Caco-2 (cell line): ENCODE results near the gene SMIM15. TPM values are rescaled to one million over a fixed set of nuclear protein-coding genes. Genes with fewer than 3 reads are reported as not detected.

Experiments used
- Bru-seq: library from RNA; stranded (reverse); fragments of 400-500 nt; gene quantifications from one replicate; lab custom pipeline; 2021; lab: Mats Ljungman, UMichigan
- BruChase-seq, 2 experiments: library from RNA; stranded (reverse); fragments of 400-500 nt; gene quantifications; one replicate each; lab custom pipeline; 2021; lab: Mats Ljungman, UMichigan
- BruUV-seq: library from RNA; stranded (reverse); fragments of 400-500 nt; replicated peaks from 2 replicates; lab custom pipeline; 2021; lab: Mats Ljungman, UMichigan
- CTCF ChIA-PET: fragments of 300-600 bp; sonication (Branson Sonifier 250); formaldehyde crosslinking; loops from one replicate; lab custom pipeline; 2022; ENCODE audit warnings: antibody characterized with exemption; lab: Charles Lee
- POLR2A ChIA-PET: fragments of 300-600 bp; sonication (Branson Sonifier 250); formaldehyde crosslinking; loops from one replicate; lab custom pipeline; 2022; ENCODE audit warnings: antibody characterized with exemption; lab: Charles Lee
- DNase-seq, 2 experiments: peaks; one replicate each; pipeline versions ENCODE4 v3.0.0 to v3.0.0-alpha.2; 2020 to 2022
- H3K27me3 ChIP-seq: replicated peaks from 2 replicates; pipeline ENCODE4 v1.6.0; 2011; ENCODE audit warnings: low read length; ENCODE audit not compliant: control insufficient read depth, insufficient read depth
- H3K36me3 ChIP-seq: 2 replicates; pipeline ENCODE4 v1.5.1; 2011; ENCODE audit warnings: low read length; ENCODE audit not compliant: control insufficient read depth, insufficient read depth
- H3K4me1 ChIP-seq: fragments of 250-450 bp; sonication (Bioruptor Pico); 2 replicates; pipeline ENCODE4 v1.5.1; 2020; ENCODE audit warnings: mild to moderate bottlenecking
- H3K4me3 ChIP-seq: 2 replicates; pipeline ENCODE4 v1.5.1; 2011; ENCODE audit warnings: low read depth, mild to moderate bottlenecking, control low read depth, low read length
- H3K9me3 ChIP-seq: fragments of 250-450 bp; sonication (Bioruptor Pico); 2 replicates; pipeline ENCODE4 v1.5.1; 2020; ENCODE audit warnings: mild to moderate bottlenecking, moderate library complexity
- H3K27ac Mint-ChIP-seq: one replicate; pipeline ENCODE4 v1.8.0; 2022; ENCODE audit warnings: mixed read lengths; ENCODE audit not compliant: unreplicated experiment
- H3K27me3 Mint-ChIP-seq: one replicate; pipeline ENCODE4 v1.8.0; 2022; ENCODE audit warnings: mixed read lengths; ENCODE audit not compliant: insufficient read depth, unreplicated experiment
- H3K36me3 Mint-ChIP-seq: one replicate; pipeline ENCODE4 v1.8.0; 2022; ENCODE audit warnings: mild to moderate bottlenecking, mixed read lengths; ENCODE audit not compliant: insufficient read depth, unreplicated experiment
- H3K4me1 Mint-ChIP-seq: one replicate; pipeline ENCODE4 v1.8.0; 2022; ENCODE audit warnings: low read depth, mixed read lengths; ENCODE audit not compliant: unreplicated experiment
- H3K4me3 Mint-ChIP-seq: one replicate; pipeline ENCODE4 v1.8.0; 2022; ENCODE audit warnings: mild to moderate bottlenecking, moderate library complexity, mixed read lengths; ENCODE audit not compliant: unreplicated experiment
- H3K9me3 Mint-ChIP-seq: one replicate; pipeline ENCODE4 v1.8.0; 2022; ENCODE audit warnings: mixed read lengths; ENCODE audit not compliant: unreplicated experiment
- intact Hi-C: fragments of 100-400 bp; cut with micrococcal nuclease; formaldehyde crosslinking; loops from one replicate; pipeline ENCODE4 v1.10.0; 2022; ENCODE audit not compliant: unreplicated experiment
- long read RNA-seq: library from polyadenylated mRNA; stranded (forward); transcript quantifications from one replicate; pipeline ENCODE4 v2.0.0, GENCODE V29; 2022
- total RNA-seq: library from RNA; stranded (reverse); gene quantifications from 2 replicates; pipeline ENCODE4 v1.2.3, GENCODE V29; 2022
- TF ChIP-seq, protein P1 (sequence below), 2 experiments: fragments of 200-600 bp in 1 of 2; IDR thresholded peaks; 1 replicate in 1 of 2; 2 replicates in 1 of 2; pipeline versions ENCODE4 v1.5.1 to v1.8.0; 2011 to 2022; ENCODE audit warnings: antibody characterized with exemption in 1 of 2, control low read depth in 1 of 2, inconsistent platforms in 1 of 2, low read depth in 1 of 2, low read length in 1 of 2, mild to moderate bottlenecking in 1 of 2, moderate library complexity in 1 of 2; ENCODE audit not compliant: insufficient read depth in 1 of 2, severe bottlenecking in 1 of 2, unreplicated experiment in 1 of 2

SMIM15 gene, protein sequence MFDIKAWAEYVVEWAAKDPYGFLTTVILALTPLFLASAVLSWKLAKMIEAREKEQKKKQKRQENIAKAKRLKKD
- total RNA-seq (57.7 and 59.7 TPM in 2 replicates), Bru-seq, nascent RNA (percentile 97 among the genes with signal in this experiment), BruChase-seq, experiment 1, labeled RNA remaining after a 2-hour chase (percentile 99 among the genes with signal in this experiment), BruChase-seq, experiment 2, labeled RNA remaining after a 6-hour chase (percentile 98 among the genes with signal in this experiment)
- long read RNA-seq, transcript SMIM15-201 (3 exons, 2,889 nt), result major isoform, 178 of 185 reads
- long read RNA-seq, partial matches to known transcripts, result 1 of 185 reads
- long read RNA-seq, other reads (novel, unspliced or antisense), result 5 of 185 reads

GRCh38 chr5:61162010-61162831, at the start of gene SMIM15:
TSS of gene SMIM15 (minus strand) at chr5:61162468. CDS start at chr5:61160171, 2,297 bp downstream.
- H3K4me1 Mint-ChIP-seq, result peaks cover 8% of the 10 kb centered on the region
- H3K27me3 ChIP-seq, result no peaks in the 10 kb centered on the region
- peak within 1 kb of the TSS; percentile 90 for H3K4me3 Mint-ChIP-seq
- H3K27ac Mint-ChIP-seq, result peak within 1 kb of the TSS; percentile 97
- no peaks in the 10 kb centered on the region for H3K27me3 Mint-ChIP-seq
- intact Hi-C loops, result loop anchor here (1.0 to 10.0 kb wide), 7 partner anchors 107 to 773 kb away; partner anchors contain the start of genes ERCC8 and NDUFAF2
- H3K4me3 ChIP-seq, result peak within 1 kb of the TSS; percentile 87
- TF ChIP-seq, protein P1, sequence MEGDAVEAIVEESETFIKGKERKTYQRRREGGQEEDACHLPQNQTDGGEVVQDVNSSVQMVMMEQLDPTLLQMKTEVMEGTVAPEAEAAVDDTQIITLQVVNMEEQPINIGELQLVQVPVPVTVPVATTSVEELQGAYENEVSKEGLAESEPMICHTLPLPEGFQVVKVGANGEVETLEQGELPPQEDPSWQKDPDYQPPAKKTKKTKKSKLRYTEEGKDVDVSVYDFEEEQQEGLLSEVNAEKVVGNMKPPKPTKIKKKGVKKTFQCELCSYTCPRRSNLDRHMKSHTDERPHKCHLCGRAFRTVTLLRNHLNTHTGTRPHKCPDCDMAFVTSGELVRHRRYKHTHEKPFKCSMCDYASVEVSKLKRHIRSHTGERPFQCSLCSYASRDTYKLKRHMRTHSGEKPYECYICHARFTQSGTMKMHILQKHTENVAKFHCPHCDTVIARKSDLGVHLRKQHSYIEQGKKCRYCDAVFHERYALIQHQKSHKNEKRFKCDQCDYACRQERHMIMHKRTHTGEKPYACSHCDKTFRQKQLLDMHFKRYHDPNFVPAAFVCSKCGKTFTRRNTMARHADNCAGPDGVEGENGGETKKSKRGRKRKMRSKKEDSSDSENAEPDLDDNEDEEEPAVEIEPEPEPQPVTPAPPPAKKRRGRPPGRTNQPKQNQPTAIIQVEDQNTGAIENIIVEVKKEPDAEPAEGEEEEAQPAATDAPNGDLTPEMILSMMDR (IDR thresholded peaks at IDR 0.05; ENCODE audit: insufficient read depth in 1 of 2, low read depth in 1 of 2, low read length in 1 of 2, severe bottlenecking in 1 of 2, unreplicated experiment in 1 of 2), result no peak
- H3K36me3 ChIP-seq, result peaks cover 1% of the 10 kb centered on the region; the same call in 1 of the 2 replicates
- peaks cover 34% of the 10 kb centered on the region for H3K36me3 Mint-ChIP-seq
- POLR2A ChIA-PET, result interaction anchor here (1.3 kb wide), 1 partner anchor 169 kb away, joined by 8 read pairs; the partner anchor contains the start of gene ZSWIM6
- no peaks in the 10 kb centered on the region for H3K9me3 Mint-ChIP-seq
- CTCF ChIA-PET, result no interaction called here
- DNase-seq, result peak; percentile 93 to 94
- no peaks in the 10 kb centered on the region for H3K9me3 ChIP-seq
- BruUV-seq, result no TSS peak
- H3K4me1 ChIP-seq, result peaks cover 13% of the 10 kb centered on the region; the same call in 1 of the 2 replicates

- no peaks in the 10 kb centered on the region for H3K4me1 Mint-ChIP-seq
- no peak for DNase-seq
- peaks cover under 1% of the 10 kb centered on the region for H3K27me3 Mint-ChIP-seq
- no peak overlapping the region for H3K4me3 Mint-ChIP-seq
- no peak overlapping the region for H3K27ac Mint-ChIP-seq
- H3K36me3 Mint-ChIP-seq, result no peaks in the 10 kb centered on the region
- no peaks in the 10 kb centered on the region for H3K4me1 ChIP-seq
- TF ChIP-seq, protein P1 (IDR thresholded peaks at IDR 0.05; ENCODE audit: insufficient read depth in 1 of 2, low read depth in 1 of 2, low read length in 1 of 2, severe bottlenecking in 1 of 2, unreplicated experiment in 1 of 2), result no peak
- H3K9me3 ChIP-seq, result peaks cover 8% of the 10 kb centered on the region
- H3K9me3 Mint-ChIP-seq, result peaks cover 62% of the 10 kb centered on the region
- H3K27me3 ChIP-seq, result no peaks in the 10 kb centered on the region
- ChIA-PET CTCF (no interaction called here), POLR2A (no interaction called here)
- no peaks in the 10 kb centered on the region for H3K36me3 ChIP-seq
- intact Hi-C loops, result no loop called here
- no TSS peak for BruUV-seq
- H3K4me3 ChIP-seq, result no peak overlapping the region
Observed at GRCh38 chr5:61207884-61208283, 45.6 kb upstream of the SMIM15 start.

DNA sequence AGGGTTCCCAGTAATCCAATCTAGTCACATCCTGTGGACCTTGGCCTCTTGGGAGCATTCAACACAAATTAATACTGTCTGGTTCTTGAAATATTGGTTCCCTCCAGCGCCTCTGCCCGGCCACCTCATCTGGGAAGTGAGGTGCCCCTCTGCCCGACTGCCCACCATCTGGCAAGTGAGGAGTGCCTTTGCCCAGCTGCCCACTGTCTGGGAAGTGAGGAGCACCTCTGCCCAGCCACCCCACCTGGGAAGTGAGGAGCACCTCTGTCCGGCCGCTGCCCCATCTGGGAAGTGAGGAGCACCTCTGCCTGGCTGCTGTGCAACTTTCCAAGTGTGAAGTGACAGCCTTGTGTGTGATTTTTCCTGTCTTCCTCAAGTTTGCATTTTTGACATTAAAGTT, 42.7 kb upstream of the SMIM15 start:
- no peaks in the 10 kb centered on the region for H3K27me3 ChIP-seq
- Mint-ChIP-seq H3K4me3 (no peak overlapping the region), H3K27me3 (peaks cover 3% of the 10 kb centered on the region), H3K4me1 (no peaks in the 10 kb centered on the region), H3K9me3 (peaks cover 59% of the 10 kb centered on the region), H3K36me3 (no peaks in the 10 kb centered on the region), H3K27ac (no peak overlapping the region)
- TF ChIP-seq, protein P1 (IDR thresholded peaks at IDR 0.05; ENCODE audit: insufficient read depth in 1 of 2, low read depth in 1 of 2, low read length in 1 of 2, severe bottlenecking in 1 of 2, unreplicated experiment in 1 of 2), result no peak
- peaks cover 8% of the 10 kb centered on the region for H3K9me3 ChIP-seq
- no peak overlapping the region for H3K4me3 ChIP-seq
- intact Hi-C loops, result no loop called here
- DNase-seq, result no peak
- ChIA-PET POLR2A (no interaction called here), CTCF (no interaction called here)
- no peaks in the 10 kb centered on the region for H3K4me1 ChIP-seq
- no TSS peak for BruUV-seq
- H3K36me3 ChIP-seq, result no peaks in the 10 kb centered on the region
